ENCODE results near the gene SMYD3. TPM values are rescaled to one million over a fixed set of nuclear protein-coding genes. Genes with fewer than 3 reads are reported as not detected.

Gene SMYD3
- total and polyA plus RNA-seq, 2 of the 13 experiments (the other 11 are each of a cell fraction or from before 2014, with no cell fraction given): 27.7 to 35.8 TPM

DNA sequence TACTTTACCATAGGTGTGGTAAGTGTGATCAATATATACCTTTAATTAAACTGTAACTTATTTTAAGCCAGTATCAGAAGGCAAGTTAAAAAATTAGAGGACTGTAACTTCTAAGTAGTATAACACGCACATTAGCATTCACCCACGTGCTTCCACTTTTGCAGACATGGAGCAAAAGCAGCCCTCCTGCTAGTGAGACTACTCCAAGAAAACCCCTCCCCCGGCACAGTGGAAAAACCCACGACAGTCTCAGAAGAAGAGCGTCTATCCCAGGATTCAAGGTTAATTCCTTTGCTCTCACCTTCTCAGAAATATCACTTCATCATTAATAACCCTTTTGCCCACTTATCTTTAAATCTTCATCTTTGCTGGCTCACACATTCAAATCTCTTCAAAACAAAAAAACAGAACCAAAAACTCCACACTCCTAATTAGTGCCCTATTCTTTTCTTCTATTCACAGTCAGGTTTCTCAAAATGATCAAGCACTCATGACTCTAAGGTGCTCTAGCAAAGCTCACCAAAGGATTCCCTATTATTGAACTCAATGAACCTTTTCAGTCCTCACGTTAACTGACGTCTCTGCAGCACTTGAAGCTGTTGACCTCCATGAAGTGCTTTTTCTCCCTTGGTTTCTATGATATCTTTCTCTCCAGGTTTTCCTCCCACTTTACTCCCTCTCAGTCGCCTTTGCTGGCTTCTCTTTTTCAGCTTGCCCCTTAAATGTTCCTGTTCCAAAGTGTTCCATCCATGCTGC is 213.5 kb downstream of the SMYD3 start:
- no peak overlapping the region for H3K4me2 ChIP-seq (ENCODE audit: low read depth, low read length)
- no peak overlapping the region for H3K9ac ChIP-seq (ENCODE audit: insufficient read depth, low read depth, low read length)
- POLR2A ChIA-PET: no interaction called here
- no TSS peak for BruUV-seq (replicated peaks)
- ATAC-seq (no peak), DNase-seq (ENCODE audit: low spot score) (no peak), FAIRE-seq (no peak)
- intact Hi-C loops (cut with micrococcal nuclease; ENCODE audit: unreplicated experiment) (no loop called here), in situ Hi-C loops (cut with HindIII; ENCODE audit: extremely low pct_ligation_motif_present, low pct_unique_long_range_greater_than_20kb) (no loop called here)
- no peaks in the 10 kb centered on the region for H3K27me3 ChIP-seq (ENCODE audit: control insufficient read depth in 1 of 2, insufficient read depth in 2 of 2, low read length in 2 of 2)
- no peaks in the 10 kb centered on the region for H3K79me2 ChIP-seq (ENCODE audit: insufficient read depth, low read length)
- H3K27ac ChIP-seq (ENCODE audit: extremely low read length, insufficient read depth, low read length): no peak overlapping the region
- TF ChIP-seq ZNF329 (CRISPR knock-in tag; IDR thresholded peaks at IDR 0.05; ENCODE audit: low read depth) (no peak), ZNF350 (CRISPR knock-in tag; IDR thresholded peaks at IDR 0.05; ENCODE audit: borderline replicate concordance, low read depth) (no peak), ZNF773 (CRISPR knock-in tag; IDR thresholded peaks at IDR 0.05; ENCODE audit: borderline replicate concordance) (no peak), ZBTB3 (CRISPR knock-in tag; IDR thresholded peaks at IDR 0.05; ENCODE audit: borderline replicate concordance, low read depth) (no peak)
- TF ChIP-seq, protein P1, sequence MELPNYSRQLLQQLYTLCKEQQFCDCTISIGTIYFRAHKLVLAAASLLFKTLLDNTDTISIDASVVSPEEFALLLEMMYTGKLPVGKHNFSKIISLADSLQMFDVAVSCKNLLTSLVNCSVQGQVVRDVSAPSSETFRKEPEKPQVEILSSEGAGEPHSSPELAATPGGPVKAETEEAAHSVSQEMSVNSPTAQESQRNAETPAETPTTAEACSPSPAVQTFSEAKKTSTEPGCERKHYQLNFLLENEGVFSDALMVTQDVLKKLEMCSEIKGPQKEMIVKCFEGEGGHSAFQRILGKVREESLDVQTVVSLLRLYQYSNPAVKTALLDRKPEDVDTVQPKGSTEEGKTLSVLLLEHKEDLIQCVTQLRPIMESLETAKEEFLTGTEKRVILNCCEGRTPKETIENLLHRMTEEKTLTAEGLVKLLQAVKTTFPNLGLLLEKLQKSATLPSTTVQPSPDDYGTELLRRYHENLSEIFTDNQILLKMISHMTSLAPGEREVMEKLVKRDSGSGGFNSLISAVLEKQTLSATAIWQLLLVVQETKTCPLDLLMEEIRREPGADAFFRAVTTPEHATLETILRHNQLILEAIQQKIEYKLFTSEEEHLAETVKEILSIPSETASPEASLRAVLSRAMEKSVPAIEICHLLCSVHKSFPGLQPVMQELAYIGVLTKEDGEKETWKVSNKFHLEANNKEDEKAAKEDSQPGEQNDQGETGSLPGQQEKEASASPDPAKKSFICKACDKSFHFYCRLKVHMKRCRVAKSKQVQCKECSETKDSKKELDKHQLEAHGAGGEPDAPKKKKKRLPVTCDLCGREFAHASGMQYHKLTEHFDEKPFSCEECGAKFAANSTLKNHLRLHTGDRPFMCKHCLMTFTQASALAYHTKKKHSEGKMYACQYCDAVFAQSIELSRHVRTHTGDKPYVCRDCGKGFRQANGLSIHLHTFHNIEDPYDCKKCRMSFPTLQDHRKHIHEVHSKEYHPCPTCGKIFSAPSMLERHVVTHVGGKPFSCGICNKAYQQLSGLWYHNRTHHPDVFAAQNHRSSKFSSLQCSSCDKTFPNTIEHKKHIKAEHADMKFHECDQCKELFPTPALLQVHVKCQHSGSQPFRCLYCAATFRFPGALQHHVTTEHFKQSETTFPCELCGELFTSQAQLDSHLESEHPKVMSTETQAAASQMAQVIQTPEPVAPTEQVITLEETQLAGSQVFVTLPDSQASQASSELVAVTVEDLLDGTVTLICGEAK (IDR thresholded peaks at IDR 0.05): no peak
- TF ChIP-seq, protein P1 (CRISPR knock-in tag; IDR thresholded peaks at IDR 0.05): no peak
- H2AFZ ChIP-seq (ENCODE audit: low read length): no peak overlapping the region
- CTCF ChIA-PET (ENCODE audit: low intra/inter-chr PET ratio, low total read pairs): no interaction called here
- WGBS (ENCODE audit: low lambda C conversion rate): 93% methylated on average over 8 of the region's 8 CpGs
- no peaks in the 10 kb centered on the region for H3K9me3 ChIP-seq (ENCODE audit: low read length)
- H3K4me3 ChIP-seq (replicated peaks in 1 of 3; ENCODE audit: insufficient read depth in 1 of 3, low read depth in 2 of 3, low read length in 3 of 3): no peak overlapping the region
- H4K20me1 ChIP-seq (ENCODE audit: insufficient read depth, low read length): no peaks in the 10 kb centered on the region
- no peaks in the 10 kb centered on the region for H3K4me1 ChIP-seq (ENCODE audit: insufficient read depth, low read length)
- H3K36me3 ChIP-seq (replicated peaks in 1 of 2; ENCODE audit: control insufficient read depth in 1 of 2, insufficient read depth in 2 of 2, low read length in 2 of 2): no peaks in the 10 kb centered on the region
